Activated CD8-positive, alpha-beta T cell treated with anti-CD3 and anti-CD28 coated beads for 36 hours (primary cell): ENCODE data around the gene RNF168. TPM values are rescaled to one million over a fixed set of nuclear protein-coding genes. Genes with fewer than 3 reads are reported as not detected.
A peak's percentile ranks its signal among the peaks of the same experiment; 100 is the strongest.

Experiments
- ATAC-seq: fragments of 200-7000 bp; cut with Tn5 transposase; one replicate; pipeline ENCODE4 v1.10.0; 2021; ENCODE audit warnings: mild to moderate bottlenecking, moderate library complexity
- CTCF ChIA-PET: fragments of 350-600 bp; sonication (Branson Sonifier 250); formaldehyde crosslinking; loops from one replicate; lab custom pipeline; 2021; ENCODE audit warnings: antibody characterized with exemption; lab: Charles Lee
- POLR2A ChIA-PET: fragments of 350-600 bp; sonication (Branson Sonifier 250); formaldehyde crosslinking; loops from one replicate; lab custom pipeline; 2021; ENCODE audit warnings: antibody characterized with exemption; lab: Charles Lee
- DNase-seq: peaks from one replicate; pipeline ENCODE4 v3.0.0-alpha.2; 2020
- H3K27ac Mint-ChIP-seq: one replicate; pipeline ENCODE4 v1.8.0; 2021; ENCODE audit warnings: mild to moderate bottlenecking, mixed read lengths
- H3K27me3 Mint-ChIP-seq: one replicate; pipeline ENCODE4 v1.8.0; 2021; ENCODE audit warnings: mixed read lengths
- H3K36me3 Mint-ChIP-seq: one replicate; pipeline ENCODE4 v1.8.0; 2021; ENCODE audit warnings: low read depth, mixed read lengths
- H3K4me1 Mint-ChIP-seq: one replicate; pipeline ENCODE4 v1.8.0; 2021; ENCODE audit warnings: low read depth, mixed read lengths
- H3K4me3 Mint-ChIP-seq: one replicate; pipeline ENCODE4 v1.8.0; 2021; ENCODE audit warnings: mild to moderate bottlenecking, moderate library complexity, mixed read lengths
- H3K9me3 Mint-ChIP-seq: one replicate; pipeline ENCODE4 v1.8.0; 2021; ENCODE audit warnings: mixed read lengths
- intact Hi-C: fragments of 100-400 bp; cut with micrococcal nuclease; formaldehyde crosslinking; loops from one replicate; pipeline ENCODE4 v1.10.0; 2022
- total RNA-seq, 2 experiments: library from RNA; stranded (reverse); gene quantifications; one replicate each; pipeline ENCODE4 v1.2.3, GENCODE V29; 2021
- TF ChIP-seq, protein P1 (sequence below): fragments of 200-600 bp; IDR thresholded peaks from one replicate; pipeline ENCODE4 v1.8.0; 2022; ENCODE audit warnings: antibody characterized with exemption, mild to moderate bottlenecking

RNF168 gene
- total RNA-seq, 2 experiments from 2014 or later: 20.9 to 21.2 TPM

DNA sequence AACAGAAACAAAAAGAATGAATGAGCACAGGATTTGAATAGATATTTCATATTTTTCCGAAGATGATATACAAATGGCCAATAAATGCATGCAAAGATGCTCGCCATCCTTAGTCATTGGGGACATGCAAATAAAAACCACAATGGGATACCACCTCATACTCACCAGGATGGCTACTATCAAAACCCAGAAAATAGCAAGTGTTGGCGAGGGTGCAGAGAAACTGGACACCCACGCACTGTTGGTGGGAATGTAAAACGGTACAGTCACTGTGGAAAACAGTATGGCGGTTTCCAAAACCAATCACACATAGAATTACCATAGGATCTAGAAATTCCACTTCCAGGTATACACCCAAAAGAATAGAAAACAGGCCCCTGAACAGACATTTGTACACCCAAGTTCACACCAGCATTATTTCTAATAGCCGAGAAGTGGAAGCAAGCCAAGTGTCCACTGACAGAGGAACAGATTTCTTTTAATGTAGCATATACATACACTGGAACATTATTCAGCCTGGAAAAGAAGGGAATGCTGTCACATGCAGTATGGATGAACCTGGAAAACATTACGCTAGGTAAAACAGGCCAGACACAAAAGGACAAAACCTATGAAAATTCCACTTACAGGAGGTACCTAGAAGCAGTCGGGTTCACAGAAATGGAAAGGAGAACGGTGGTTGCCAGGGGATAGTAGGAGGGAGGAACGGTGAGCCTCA, 3.6 kb downstream of the RNF168 start:
- DNase-seq (peak; percentile 33), ATAC-seq (no peak)
- ChIA-PET POLR2A (no interaction called here), CTCF (no interaction called here)
- H3K36me3 Mint-ChIP-seq: peaks cover 48% of the 10 kb centered on the region
- H3K9me3 Mint-ChIP-seq: no peaks in the 10 kb centered on the region
- no peaks in the 10 kb centered on the region for H3K27me3 Mint-ChIP-seq
- peak overlapping the region; percentile 100 for H3K4me3 Mint-ChIP-seq
- peak overlapping the region; percentile 100 for H3K27ac Mint-ChIP-seq
- TF ChIP-seq, protein P1, sequence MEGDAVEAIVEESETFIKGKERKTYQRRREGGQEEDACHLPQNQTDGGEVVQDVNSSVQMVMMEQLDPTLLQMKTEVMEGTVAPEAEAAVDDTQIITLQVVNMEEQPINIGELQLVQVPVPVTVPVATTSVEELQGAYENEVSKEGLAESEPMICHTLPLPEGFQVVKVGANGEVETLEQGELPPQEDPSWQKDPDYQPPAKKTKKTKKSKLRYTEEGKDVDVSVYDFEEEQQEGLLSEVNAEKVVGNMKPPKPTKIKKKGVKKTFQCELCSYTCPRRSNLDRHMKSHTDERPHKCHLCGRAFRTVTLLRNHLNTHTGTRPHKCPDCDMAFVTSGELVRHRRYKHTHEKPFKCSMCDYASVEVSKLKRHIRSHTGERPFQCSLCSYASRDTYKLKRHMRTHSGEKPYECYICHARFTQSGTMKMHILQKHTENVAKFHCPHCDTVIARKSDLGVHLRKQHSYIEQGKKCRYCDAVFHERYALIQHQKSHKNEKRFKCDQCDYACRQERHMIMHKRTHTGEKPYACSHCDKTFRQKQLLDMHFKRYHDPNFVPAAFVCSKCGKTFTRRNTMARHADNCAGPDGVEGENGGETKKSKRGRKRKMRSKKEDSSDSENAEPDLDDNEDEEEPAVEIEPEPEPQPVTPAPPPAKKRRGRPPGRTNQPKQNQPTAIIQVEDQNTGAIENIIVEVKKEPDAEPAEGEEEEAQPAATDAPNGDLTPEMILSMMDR: no peak
- intact Hi-C loops: no loop called here
- H3K4me1 Mint-ChIP-seq: peaks cover 36% of the 10 kb centered on the region

DNA sequence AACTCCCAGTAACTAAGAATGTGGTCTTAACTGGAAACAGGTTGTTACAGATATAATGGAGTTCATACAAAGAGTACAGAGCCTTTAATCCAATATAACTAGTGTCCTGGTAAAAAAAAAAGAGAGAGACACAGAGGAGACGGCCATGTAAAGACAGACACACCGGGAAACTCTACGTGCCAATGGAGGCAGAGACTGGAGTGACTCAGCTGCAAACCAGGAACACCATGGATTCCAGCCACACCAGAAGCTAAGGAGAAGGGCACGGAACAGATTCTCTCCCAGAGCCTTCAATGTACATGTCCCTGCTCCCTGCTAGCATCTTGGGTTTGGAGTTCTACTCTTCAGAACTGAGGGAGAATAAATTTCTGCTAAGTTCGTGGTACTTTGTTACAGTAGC, 4.5 kb downstream of the RNF168 start:
- ChIA-PET CTCF (no interaction called here), POLR2A (interaction anchor here (1.2 kb wide), 1 partner anchor 9 kb away, joined by 3 read pairs; no protein-coding TSS in a partner anchor)
- no peaks in the 10 kb centered on the region for H3K27me3 Mint-ChIP-seq
- DNase-seq (no peak), ATAC-seq (no peak)
- H3K27ac Mint-ChIP-seq: no peak overlapping the region
- TF ChIP-seq, protein P1: no peak
- H3K4me3 Mint-ChIP-seq: peak overlapping the region; percentile 100
- peaks cover 33% of the 10 kb centered on the region for H3K4me1 Mint-ChIP-seq
- intact Hi-C loops: no loop called here
- H3K9me3 Mint-ChIP-seq: no peaks in the 10 kb centered on the region
- H3K36me3 Mint-ChIP-seq: peaks cover 49% of the 10 kb centered on the region

DNA sequence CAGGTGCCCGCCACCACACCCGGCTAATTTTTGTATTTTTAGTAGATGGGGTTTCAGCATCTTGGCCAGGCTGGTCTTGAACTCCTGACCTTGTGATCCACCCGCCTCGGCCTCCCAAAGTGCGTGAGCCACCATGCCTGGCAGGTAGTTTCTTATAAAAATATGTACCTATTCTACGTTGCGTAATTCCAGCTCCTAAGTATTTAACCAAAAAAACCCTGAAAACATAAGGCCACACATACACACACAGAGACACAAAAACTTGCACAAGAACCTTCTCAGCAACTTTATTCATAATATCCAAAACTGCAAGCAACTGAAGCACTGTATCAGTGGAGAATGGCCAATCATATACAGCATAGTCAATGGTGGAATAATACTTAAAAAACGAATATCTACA, 5.3 kb downstream of the RNF168 start:
- no peak for ATAC-seq
- Mint-ChIP-seq H3K9me3 (no peaks in the 10 kb centered on the region), H3K27ac (no peak overlapping the region), H3K27me3 (no peaks in the 10 kb centered on the region), H3K4me3 (no peak overlapping the region), H3K4me1 (peaks cover 30% of the 10 kb centered on the region), H3K36me3 (peaks cover 49% of the 10 kb centered on the region)
- intact Hi-C loops: no loop called here
- POLR2A ChIA-PET: interaction anchor here (1.2 kb wide), 1 partner anchor 8 kb away, joined by 3 read pairs; no protein-coding TSS in a partner anchor
- TF ChIP-seq, protein P1: no peak
- CTCF ChIA-PET: interaction anchor here (1.0 kb wide), 1 partner anchor 12 kb away, joined by 4 read pairs; no protein-coding TSS in a partner anchor
- DNase-seq: no peak

DNA sequence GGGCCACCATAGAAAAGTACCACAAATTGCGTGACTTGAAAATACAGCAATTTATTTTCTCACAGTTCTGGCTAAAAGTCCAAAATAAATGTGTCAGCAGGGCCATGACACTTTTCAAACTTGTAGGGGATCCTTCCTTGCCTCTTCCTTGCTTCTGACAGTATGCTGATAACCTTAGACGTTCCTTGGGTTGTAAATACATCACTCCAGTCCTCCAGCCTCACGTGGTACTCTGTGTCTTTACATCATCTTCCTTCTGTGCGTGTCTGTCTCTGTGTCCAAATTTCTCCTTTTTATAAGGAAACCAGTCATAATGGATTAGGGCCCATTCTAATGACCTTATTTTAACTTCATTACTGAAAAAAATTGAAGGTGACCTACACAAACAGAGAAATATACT, 7.4 kb downstream of the RNF168 start:
- no peak overlapping the region for H3K27ac Mint-ChIP-seq
- H3K9me3 Mint-ChIP-seq: no peaks in the 10 kb centered on the region
- CTCF ChIA-PET: no interaction called here
- POLR2A ChIA-PET: no interaction called here
- H3K4me1 Mint-ChIP-seq: peaks cover 37% of the 10 kb centered on the region
- TF ChIP-seq, protein P1: no peak
- ATAC-seq (no peak), DNase-seq (no peak)
- no peaks in the 10 kb centered on the region for H3K27me3 Mint-ChIP-seq
- no peak overlapping the region for H3K4me3 Mint-ChIP-seq
- intact Hi-C loops: no loop called here
- H3K36me3 Mint-ChIP-seq: peaks cover 50% of the 10 kb centered on the region

DNA sequence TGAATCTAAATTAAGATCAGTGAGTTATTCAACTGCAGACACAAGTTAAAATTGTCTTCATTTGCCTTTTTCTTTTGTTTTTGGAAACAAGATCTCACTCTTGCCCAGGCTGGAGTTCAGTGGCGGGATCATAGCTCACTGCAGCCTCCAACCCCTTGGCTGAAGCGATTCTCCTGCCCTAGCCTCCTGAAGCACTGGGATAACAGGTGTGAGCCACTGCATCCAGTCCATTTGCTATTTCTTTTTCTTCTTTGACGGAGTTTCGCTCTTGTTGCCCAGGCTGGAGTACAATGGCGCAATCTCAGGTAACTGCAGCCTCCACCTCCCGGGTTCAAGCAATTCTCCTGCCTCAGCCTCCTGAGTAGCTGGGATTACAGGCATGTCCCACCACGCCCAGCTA, 10.3 kb downstream of the RNF168 start:
- H3K4me3 Mint-ChIP-seq: no peak overlapping the region
- peaks cover 26% of the 10 kb centered on the region for H3K36me3 Mint-ChIP-seq
- no peak for ATAC-seq
- no peaks in the 10 kb centered on the region for H3K27me3 Mint-ChIP-seq
- POLR2A ChIA-PET: interaction anchor here (0.7 kb wide), 1 partner anchor 51 kb away, joined by 3 read pairs; no protein-coding TSS in a partner anchor
- H3K9me3 Mint-ChIP-seq: no peaks in the 10 kb centered on the region
- TF ChIP-seq, protein P1: no peak
- H3K4me1 Mint-ChIP-seq: peaks cover 24% of the 10 kb centered on the region
- intact Hi-C loops: no loop called here
- CTCF ChIA-PET: interaction anchor here (2.1 to 2.9 kb wide), 2 partner anchors 29 to 35 kb away, joined by 7 to 9 read pairs; no protein-coding TSS in a partner anchor
- no peak for DNase-seq
- no peak overlapping the region for H3K27ac Mint-ChIP-seq
